DMS 273 treated with DMSO at 0.1 percent for 48 hours (cell line): Measurements from ENCODE around the gene MEIOSIN.

Source experiments
- DNase-seq: peaks from one replicate; lab custom pipeline; 2025; lab: John Stamatoyannopoulos, UW

MEIOSIN gene

GRCh38 chr19:45779231-45780145 lies 46.2 kb downstream of the MEIOSIN start:
- no peak for DNase-seq

- no peak for DNase-seq
These were observed 46.9 kb downstream of the MEIOSIN start for GRCh38 chr19:45780146-45780447.

DNA sequence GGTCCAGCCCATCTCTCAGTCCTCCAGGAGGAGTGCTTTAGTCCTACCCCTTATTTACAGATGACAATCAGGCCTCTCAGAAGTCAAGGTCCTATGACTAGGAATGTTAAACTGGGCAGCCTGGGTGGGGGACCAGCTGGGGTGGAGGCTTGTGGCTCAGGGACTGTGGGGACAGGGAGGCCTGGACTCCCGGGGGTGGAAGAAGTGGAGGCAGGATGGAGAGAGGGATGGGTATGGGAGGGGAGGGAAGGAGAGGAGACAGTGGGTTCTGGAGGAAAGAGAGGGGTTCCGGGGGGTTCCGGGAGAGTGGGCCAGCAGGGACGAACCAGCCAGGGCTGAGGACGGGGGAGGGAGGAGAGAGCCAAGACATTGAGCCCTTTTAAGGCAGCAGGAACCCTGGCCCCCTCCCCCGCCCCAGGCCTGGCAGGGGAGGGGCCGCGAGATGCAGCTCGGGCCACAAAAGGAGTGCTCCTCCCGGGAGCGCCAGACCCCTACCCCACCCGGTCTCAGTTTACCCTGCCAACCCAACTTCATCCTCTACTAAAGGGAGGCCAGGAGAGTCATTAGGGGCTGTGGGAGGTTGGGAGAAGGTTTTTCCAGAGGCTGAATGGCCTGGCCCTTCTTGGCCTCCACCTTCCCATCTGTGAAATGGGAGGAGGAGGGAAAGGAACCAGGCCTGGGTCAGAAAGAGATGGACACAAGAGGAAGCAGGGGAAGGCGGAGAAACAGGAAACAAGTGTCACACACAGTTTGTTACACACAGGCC lies 47.4 kb downstream of the MEIOSIN start:
- no peak for DNase-seq

- DNase-seq: peak; percentile 51
These were observed 48.2 kb downstream of the MEIOSIN start for GRCh38 chr19:45781214-45782161.

GRCh38 chr19:45782162-45782691 lies 49.0 kb downstream of the MEIOSIN start, which contains the start of gene DMPK:
Gene DMPK (minus strand): TSS chr19:45782490. CDS start chr19:45782352, 138 bp downstream.
- no peak for DNase-seq

DNA sequence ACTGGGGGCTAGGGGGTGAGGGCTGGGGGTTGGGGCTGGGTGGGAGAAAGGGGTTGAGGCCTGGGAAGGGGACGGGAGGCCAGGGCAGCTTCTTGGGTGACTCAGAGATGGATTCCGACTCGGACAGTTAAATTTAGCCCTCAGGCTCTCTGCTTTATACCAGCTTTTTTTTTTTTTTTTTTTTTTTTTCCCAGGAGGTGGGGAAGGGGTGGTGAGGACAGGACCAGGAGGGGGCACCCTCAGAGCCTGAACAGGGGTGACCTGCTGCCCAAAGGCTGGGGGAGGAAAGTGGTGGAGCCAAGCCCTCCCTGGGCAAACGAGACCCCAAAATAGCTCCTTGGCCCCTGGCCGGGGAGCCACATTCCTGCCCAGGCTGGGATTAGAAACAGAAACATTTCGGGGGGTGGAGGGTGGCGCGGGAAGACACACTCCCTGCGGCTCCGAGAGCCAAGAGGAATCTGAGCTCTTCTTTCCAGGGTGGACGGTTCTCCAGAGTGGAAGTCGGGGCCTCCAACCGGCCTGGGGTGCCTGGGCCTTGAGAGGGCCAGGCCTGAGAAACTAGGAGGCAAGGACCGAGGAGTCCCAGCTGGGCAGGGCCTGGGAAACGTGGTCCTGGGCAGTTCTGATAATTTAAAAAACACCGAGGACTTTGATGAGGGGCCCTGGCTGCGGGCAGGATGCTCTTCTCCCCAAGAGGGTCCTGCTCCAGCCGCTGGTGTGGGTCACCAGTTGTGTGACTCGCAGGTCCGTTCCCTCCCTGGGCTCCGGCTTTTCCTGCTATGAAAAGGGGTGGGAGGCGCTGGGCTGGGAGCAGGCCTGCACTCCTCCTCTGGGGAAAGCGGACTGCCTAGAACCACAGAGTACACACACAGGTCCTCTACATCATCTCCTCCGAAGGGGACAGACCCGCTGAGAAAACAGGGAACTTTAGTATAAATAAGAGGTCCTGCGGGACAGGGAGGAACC lies 49.9 kb downstream of the MEIOSIN start:
- no peak for DNase-seq

DNA sequence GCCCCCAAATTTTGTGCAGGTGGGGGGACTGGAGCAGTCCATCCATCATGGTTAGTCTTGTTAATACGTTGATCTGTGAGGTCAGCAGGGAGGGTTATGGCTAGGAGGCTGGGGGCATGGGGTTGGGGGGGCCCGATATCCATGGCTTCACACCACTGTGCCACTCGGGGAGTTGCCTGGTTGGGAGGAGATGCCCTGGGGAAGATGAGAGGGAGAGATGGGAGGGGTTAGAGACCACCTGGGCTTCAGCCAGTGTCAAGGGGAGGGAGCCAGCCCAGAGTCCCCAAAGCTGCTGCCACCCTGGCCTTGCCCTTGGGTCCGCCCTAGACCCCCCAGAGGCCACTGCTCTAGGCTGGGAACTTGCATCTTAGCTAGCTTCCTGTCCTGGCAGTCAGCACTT lies 50.9 kb downstream of the MEIOSIN start:
- no peak for DNase-seq

DNA sequence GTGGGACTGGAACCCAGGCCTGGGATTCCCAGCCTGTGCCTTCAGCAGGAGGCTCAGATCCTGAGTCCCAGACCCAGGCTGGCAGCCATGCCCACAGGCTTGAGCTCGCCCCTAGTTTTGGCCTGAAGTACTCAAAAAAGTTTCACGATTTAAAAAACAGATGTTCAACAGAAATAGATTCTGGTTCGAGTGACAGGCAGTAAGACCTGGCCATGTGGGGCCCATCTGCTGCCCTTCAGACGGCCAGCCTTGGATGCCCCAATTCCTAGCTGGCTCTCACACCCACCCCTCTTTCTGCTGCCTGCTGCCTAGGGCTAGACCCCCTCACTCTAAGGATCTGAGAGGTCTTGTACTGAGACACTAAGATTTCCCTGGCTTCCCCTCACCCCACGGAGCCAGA lies 51.9 kb downstream of the MEIOSIN start:
- peak; percentile 76 for DNase-seq

DNA sequence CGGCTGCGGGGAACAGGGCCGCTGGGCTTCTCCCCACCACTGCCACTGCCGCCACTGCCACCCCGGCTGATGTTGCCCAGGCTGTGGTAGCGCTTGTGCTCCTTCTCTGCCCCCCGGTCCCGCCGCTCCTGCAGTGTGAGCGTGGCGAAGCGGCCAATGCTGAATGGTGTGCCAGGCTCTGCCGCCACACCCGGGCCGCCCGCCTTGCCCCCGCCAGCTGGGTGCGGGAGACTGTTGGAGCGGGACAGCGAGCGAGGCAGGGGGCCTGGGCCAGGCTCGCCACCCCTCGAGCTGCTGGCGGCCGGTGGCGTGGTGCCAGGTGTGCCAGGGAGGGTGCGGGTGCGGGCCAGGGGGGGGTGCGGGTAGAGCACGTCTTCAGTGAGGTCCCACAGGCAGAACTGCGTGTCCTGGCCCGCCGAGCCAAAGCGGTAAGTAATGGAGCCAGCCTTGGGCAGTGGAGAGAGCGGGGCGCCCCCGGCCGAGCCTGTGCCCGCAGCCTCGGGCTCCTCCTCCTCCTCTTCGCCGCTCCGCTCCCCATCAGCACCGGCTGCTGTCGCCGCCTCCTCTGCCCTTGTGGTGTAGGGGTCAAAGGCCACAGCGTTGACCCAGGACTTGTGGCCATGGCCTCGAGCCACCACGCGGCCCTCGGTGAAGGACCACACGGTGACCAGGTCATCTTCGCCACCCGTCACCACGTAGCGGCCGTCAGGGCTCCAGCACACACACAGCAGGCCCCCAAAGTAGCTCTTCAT lies 52.7 kb downstream of the MEIOSIN start:
- DNase-seq: no peak

GRCh38 chr19:45786533-45786894 lies 53.3 kb downstream of the MEIOSIN start:
- DNase-seq: no peak

GRCh38 chr19:45789035-45789786 lies 56.0 kb downstream of the MEIOSIN start:
- DNase-seq: no peak

DNA sequence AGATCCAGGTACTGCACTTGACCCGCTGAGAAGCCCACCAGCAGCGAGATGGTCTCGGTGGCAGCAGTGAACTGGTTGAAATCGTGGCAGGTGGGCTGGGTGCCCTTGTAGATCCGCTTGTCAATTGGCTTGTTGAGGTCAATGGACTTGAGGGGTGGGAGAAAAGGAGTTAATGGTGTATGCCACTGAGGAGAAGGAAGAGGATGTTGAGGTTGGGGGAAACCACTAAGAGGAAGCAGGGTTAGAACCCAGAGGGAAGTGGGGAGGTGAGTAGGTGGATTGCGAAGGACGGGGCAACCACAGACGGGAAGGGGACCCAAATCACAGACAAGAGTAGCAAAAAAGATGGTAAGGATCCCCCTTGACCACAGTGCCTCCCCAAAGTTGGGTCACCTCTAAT lies 57.7 kb downstream of the MEIOSIN start:
- DNase-seq: no peak

DNA sequence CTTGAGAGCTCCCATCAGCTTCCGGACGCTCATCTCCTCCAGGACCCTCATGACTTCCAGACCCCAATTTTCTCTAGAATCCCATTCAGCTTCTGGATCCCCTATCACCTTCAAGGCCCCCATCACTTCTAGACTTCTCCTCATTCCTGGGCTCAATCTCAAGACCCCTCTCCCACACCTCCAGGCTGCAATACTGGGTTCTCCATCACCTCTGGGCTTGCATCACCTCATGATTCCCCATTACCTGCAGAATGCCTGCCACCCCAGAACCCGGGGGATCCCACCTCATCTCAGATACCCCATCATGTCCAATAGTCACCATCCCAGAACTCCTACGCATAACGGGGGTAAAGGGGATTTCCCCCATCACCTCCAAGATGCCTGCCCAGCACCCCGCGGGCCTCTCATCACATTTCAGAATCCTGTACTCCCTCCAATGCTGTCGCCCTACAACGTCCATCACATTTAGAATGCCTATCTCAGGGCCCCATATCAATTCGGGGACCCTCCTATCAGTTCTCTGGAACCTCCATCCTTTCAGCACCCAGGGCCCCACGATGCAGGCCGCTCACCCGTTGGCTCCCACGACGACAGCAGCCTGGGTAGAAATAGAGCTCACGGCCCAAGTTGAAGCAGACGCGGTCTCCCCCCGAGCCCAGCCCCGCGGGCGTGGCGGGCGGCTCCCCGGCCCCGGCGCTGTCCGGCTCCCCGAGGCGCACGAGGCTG lies 58.7 kb downstream of the MEIOSIN start:
- DNase-seq: no peak

DNA sequence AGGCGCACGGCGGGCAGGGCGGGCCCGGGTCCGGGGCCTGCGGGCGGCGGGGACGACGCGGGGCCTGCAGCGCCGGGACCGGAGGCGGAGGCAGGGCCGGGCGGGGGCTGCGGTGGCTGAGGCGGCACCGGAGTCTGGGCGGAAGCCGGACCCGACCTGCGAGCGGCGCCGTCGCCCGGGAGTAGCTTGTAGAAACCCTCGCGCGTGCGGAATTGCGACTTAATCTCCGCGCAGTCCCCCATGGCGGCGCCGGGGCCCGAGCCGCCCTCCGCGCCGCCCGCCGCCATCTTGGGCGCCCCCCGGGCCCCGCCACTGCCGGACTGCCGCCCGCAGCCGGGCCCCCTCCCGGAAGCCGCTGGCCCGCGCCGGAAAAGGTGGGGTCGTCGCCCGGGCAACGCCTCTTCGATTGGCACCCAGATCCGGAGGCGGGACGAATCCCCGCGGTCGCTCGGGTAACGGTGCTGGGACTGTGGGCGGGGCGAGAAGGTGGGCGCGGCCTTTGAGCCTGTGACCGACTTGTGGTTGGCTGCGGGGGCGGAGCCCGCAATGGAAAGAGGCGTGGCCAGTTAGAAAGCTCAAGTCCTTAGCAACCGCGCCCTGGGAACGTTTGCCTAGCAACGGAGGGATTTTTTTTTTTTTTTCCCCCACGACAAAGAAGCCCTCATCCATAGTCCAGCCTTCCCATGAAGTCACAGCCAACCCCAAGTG lies 59.4 kb downstream of the MEIOSIN start, which contains the start of gene DMWD:
DMWD (minus strand) TSS at position 376 of the 708 bp plus-strand sequence; CDS start at position 287, 89 bp downstream.
- DNase-seq: peak; percentile 93

GRCh38 chr19:45793178-45793564 lies 59.9 kb downstream of the MEIOSIN start:
- no peak for DNase-seq

DNA sequence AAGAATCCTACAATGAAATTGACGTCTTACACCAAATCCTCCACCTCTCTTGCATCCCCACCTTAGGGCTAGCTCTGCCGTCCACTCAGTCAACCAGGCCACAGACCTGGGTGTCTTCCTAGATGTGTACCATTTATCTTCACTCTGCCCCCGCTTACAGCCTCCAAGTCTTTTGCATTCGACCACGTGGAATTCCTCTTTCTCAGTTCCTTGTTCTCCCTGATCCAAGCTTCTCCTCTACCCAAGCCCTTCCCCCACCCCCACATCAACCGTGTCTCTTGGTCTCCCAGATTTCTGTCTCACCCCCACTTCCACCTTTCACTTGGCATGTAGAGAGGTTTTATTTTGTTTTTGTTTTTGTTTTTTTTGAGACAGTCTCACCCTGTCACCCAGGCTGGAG lies 60.6 kb downstream of the MEIOSIN start:
- no peak for DNase-seq

- no peak for DNase-seq
These were observed 61.4 kb downstream of the MEIOSIN start for GRCh38 chr19:45794627-45795026.
